DOHH2 (cell line): ENCODE data around the gene OTP.

Source experiments
- H3F3A ChIP-seq: fragments of 200-600 bp; sonication (generic), shearing (Covaris generic); 2 replicates; pipeline ENCODE4 v1.6.0; 2016; ENCODE audit warnings: antibody characterized with exemption, mild to moderate bottlenecking; ENCODE audit not compliant: control insufficient read depth, insufficient read depth
- H3K27ac ChIP-seq: fragments of 200-600 bp; sonication (generic); 2 replicates; pipeline ENCODE4 v1.5.1; 2014; ENCODE audit warnings: low read depth, mild to moderate bottlenecking, low read length, moderate library complexity
- H3K27me3 ChIP-seq: fragments of 200-600 bp; sonication (generic); 2 replicates; pipeline ENCODE4 v1.6.1; 2014; ENCODE audit warnings: mild to moderate bottlenecking, low read length, mixed read lengths; ENCODE audit not compliant: control insufficient read depth
- H3K36me3 ChIP-seq: fragments of 200-600 bp; sonication (generic); 2 replicates; pipeline ENCODE4 v1.6.1; 2014; ENCODE audit warnings: mild to moderate bottlenecking, low read length, moderate library complexity, mixed read lengths; ENCODE audit not compliant: control insufficient read depth
- H3K4me1 ChIP-seq: fragments of 200-600 bp; sonication (generic); 2 replicates; pipeline ENCODE4 v1.6.1; 2014; ENCODE audit warnings: mild to moderate bottlenecking, low read length, mixed read lengths; ENCODE audit not compliant: control insufficient read depth
- H3K4me2 ChIP-seq: fragments of 200-600 bp; sonication (generic); 2 replicates; pipeline ENCODE4 v1.6.0; 2014; ENCODE audit warnings: mild to moderate bottlenecking, low read length, moderate library complexity
- H3K4me3 ChIP-seq: fragments of 200-600 bp; sonication (generic); 2 replicates; pipeline ENCODE4 v1.5.1; 2014; ENCODE audit warnings: mild to moderate bottlenecking, low read length, mixed read lengths
- H3K79me2 ChIP-seq: fragments of 200-600 bp; sonication (generic); 2 replicates; pipeline ENCODE4 v1.6.1; 2014; ENCODE audit warnings: mild to moderate bottlenecking, low read length, mixed read lengths; ENCODE audit not compliant: control insufficient read depth
- H3K9me2 ChIP-seq: fragments of 200-600 bp; sonication (generic); replicated peaks from 2 replicates; pipeline ENCODE4 v1.6.1; 2014; ENCODE audit warnings: mild to moderate bottlenecking, low read length, mixed read lengths; ENCODE audit not compliant: control insufficient read depth
- H3K9me3 ChIP-seq: fragments of 200-600 bp; sonication (generic); 2 replicates; pipeline ENCODE4 v1.6.1; 2014; ENCODE audit warnings: antibody characterized with exemption, low read length, mixed read lengths; ENCODE audit not compliant: control insufficient read depth, insufficient read depth
- H4K20me1 ChIP-seq: fragments of 200-600 bp; sonication (generic); 2 replicates; pipeline ENCODE4 v1.6.0; 2014; ENCODE audit warnings: low read depth, mild to moderate bottlenecking, antibody characterized with exemption, low read length, moderate library complexity; ENCODE audit not compliant: control insufficient read depth, insufficient read depth
- EZH2phosphoT487 ChIP-seq: fragments of 200-600 bp; sonication (generic); IDR thresholded peaks from 2 replicates; pipeline ENCODE4 v1.6.1; 2017; ENCODE audit warnings: borderline replicate concordance, mild to moderate bottlenecking, antibody characterized with exemption, low read length, moderate library complexity, mixed read lengths
- TF ChIP-seq, protein P1 (sequence below): fragments of 200-600 bp; sonication (generic); IDR thresholded peaks from one replicate; pipeline ENCODE4 v1.5.1; 2014; ENCODE audit warnings: antibody characterized with exemption, mild to moderate bottlenecking, low read depth, low read length; ENCODE audit not compliant: poor library complexity, severe bottlenecking

OTP gene

DNA sequence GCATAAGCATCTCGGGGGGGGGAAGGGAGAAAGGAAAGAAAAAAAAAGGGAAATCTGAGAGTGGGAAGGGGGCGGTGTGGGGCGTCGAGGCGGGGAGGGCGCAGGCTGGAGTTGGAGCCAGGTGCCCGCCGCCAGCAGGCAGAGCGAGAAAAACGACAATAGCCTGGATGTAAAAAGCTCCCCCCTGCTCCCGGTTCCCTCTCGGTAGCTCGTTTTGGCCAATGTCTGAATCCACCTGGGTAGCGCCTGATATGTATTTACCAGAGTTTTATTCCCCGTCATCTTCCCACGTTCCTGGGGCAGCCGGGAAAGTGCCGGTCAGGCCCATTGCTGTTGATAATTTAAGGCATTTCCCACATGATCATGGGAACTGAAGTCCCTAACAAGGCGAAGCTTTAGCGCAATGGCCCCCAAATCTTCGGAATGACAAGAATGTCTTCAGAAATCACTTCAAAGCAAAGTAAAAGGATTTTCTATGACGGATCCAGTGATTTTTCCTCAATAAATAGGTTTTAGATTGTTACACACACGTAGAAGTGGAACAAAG is 3.0 kb upstream of the OTP start:
- Histone ChIP-seq H3K4me1 (no peaks in the 10 kb centered on the region), H3K4me3 (no peak overlapping the region), H4K20me1 (no peaks in the 10 kb centered on the region), H3K79me2 (no peaks in the 10 kb centered on the region), H3K9me2 (no peaks in the 10 kb centered on the region), H3K4me2 (no peak overlapping the region), H3K9me3 (no peaks in the 10 kb centered on the region), H3F3A (no peaks in the 10 kb centered on the region), H3K27me3 (peaks cover 78% of the 10 kb centered on the region), H3K27ac (no peak overlapping the region), H3K36me3 (no peaks in the 10 kb centered on the region)
- no peak for TF ChIP-seq EZH2phosphoT487
- TF ChIP-seq, protein P1, sequence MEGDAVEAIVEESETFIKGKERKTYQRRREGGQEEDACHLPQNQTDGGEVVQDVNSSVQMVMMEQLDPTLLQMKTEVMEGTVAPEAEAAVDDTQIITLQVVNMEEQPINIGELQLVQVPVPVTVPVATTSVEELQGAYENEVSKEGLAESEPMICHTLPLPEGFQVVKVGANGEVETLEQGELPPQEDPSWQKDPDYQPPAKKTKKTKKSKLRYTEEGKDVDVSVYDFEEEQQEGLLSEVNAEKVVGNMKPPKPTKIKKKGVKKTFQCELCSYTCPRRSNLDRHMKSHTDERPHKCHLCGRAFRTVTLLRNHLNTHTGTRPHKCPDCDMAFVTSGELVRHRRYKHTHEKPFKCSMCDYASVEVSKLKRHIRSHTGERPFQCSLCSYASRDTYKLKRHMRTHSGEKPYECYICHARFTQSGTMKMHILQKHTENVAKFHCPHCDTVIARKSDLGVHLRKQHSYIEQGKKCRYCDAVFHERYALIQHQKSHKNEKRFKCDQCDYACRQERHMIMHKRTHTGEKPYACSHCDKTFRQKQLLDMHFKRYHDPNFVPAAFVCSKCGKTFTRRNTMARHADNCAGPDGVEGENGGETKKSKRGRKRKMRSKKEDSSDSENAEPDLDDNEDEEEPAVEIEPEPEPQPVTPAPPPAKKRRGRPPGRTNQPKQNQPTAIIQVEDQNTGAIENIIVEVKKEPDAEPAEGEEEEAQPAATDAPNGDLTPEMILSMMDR: no peak

DNA sequence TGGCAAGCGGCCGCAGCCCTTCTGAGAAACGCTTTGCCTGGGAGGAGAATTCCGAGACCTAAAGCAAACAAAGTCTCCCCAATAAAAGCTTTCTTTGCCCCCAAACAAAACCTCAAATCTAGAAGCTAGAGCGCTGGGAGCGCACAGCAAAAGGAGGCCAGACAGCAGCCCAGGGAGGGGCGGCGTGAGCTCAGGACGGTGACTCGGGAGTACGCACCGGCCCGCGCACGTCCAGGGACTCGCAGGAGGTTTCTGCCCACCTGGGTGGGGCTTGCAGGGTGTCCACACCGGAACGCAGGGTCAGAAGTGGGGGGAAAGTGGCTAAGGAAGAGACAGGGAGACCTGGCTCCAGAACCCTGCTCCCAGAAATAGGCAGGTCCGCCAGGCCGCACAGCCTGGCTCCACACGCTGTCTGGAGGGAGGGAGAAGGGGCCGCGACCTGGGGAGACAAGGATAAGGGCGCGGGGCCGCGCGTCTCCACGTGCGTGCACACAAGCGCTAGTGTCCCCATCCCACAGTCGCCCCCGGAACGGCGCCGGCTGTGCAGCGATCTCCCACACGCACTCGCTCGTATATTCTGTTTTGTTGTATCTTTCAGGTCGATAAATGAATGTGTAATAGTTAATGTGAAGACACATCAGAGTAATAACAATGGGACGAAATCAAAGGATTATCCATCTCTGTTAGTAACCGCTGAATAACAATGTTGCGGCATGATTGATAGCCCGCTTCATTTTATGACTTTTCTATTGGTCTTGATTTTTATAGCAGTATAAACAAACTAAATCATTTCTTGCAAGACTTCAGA is 2.3 kb upstream of the OTP start:
- H3K27me3 ChIP-seq: peaks cover 72% of the 10 kb centered on the region
- H3K79me2 ChIP-seq: no peaks in the 10 kb centered on the region
- no peaks in the 10 kb centered on the region for H3K9me3 ChIP-seq
- H3K9me2 ChIP-seq: no peaks in the 10 kb centered on the region
- TF ChIP-seq, protein P1: no peak
- no peak for TF ChIP-seq EZH2phosphoT487
- H3F3A ChIP-seq: no peaks in the 10 kb centered on the region
- H3K4me3 ChIP-seq: no peak overlapping the region
- H3K4me2 ChIP-seq: peak overlapping the region; percentile 26; the same call in 1 of the 2 replicates
- H3K4me1 ChIP-seq: no peaks in the 10 kb centered on the region
- no peak overlapping the region for H3K27ac ChIP-seq
- H3K36me3 ChIP-seq: no peaks in the 10 kb centered on the region
- no peaks in the 10 kb centered on the region for H4K20me1 ChIP-seq

DNA sequence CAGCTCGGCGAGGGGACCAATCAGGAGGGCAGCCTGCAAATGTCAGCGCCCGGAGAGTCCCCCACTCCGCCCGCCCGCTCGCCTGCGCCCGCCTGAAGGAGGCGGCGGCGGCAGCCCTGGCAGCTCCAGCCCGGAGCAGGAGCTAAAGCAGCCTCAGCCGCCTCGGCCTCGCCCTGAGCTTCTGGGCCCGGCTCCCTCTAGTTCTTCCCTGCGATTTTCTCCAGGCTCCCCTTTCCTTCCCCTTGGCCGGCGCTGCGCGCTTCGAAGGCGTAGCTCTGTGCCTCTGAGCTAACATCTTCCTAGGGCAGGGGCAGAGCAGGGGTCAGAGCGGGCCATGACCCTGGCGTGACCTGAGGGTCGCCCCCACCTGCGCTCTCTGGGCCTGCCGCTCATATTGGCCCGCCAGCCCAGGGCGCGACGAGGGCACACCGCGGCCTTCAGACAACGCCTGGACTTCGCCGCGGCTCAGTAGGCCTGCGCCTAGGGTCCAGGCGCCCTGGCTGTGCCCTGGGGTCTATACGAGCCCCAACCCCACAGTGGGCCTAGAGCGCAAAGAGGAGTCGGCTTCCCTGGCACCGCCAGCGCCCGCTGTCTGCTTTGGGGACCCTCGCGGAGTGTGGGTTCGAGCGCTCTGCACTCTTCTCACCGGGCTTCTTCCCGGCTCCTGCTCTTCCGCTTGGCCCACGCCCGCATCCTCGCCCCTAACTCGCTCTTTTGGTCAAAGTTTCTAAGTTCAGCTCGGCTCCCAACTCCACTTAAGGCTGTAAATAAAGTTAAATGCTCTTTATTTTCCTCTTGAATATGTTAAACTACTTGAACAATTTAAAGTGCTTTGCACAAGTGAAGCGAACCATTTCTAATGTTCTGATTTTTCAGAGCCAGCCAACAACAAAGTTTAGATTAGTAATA is 504 bp upstream of the OTP start:
- Histone ChIP-seq H3K27me3 (peaks cover 62% of the 10 kb centered on the region), H3K4me1 (no peaks in the 10 kb centered on the region), H3K4me3 (no peak overlapping the region), H3K9me3 (no peaks in the 10 kb centered on the region), H3K9me2 (no peaks in the 10 kb centered on the region), H3K79me2 (no peaks in the 10 kb centered on the region), H3F3A (no peaks in the 10 kb centered on the region), H3K36me3 (no peaks in the 10 kb centered on the region), H3K27ac (no peak overlapping the region), H3K4me2 (no peak overlapping the region), H4K20me1 (no peaks in the 10 kb centered on the region)
- TF ChIP-seq EZH2phosphoT487: no peak
- TF ChIP-seq, protein P1: no peak
